SK-N-SH (cell line): ENCODE results near the gene KRT74. TPM values are rescaled to one million over a fixed set of nuclear protein-coding genes. Genes with fewer than 3 reads are reported as not detected.
A peak's percentile ranks its signal among the peaks of the same experiment; 100 is the strongest.

Source experiments
- CTCF ChIA-PET: fragments of 300-600, 350-600 bp; formaldehyde crosslinking; extraction: SDS; loops from one replicate; lab custom pipeline; 2021; lab: Yijun Ruan, JAX
- POLR2A ChIA-PET: fragments of 350-600 bp; sonication (Branson Sonifier 250); formaldehyde crosslinking; extraction: SDS; loops from one replicate; lab custom pipeline; 2020; ENCODE audit warnings: antibody characterized with exemption, inconsistent platforms; lab: Yijun Ruan, JAX
- DNase-seq: peaks from one replicate; pipeline ENCODE4 v3.0.0; 2012
- H2AFZ ChIP-seq: fragments of 200-600 bp; sonication (generic); 2 replicates; pipeline ENCODE4 v1.8.1; 2016; ENCODE audit warnings: antibody characterized with exemption, mild to moderate bottlenecking, low read depth
- H3F3A ChIP-seq: fragments of 200-600 bp; sonication (generic); replicated peaks from 2 replicates; pipeline ENCODE3; 2016; ENCODE audit warnings: antibody characterized with exemption, mild to moderate bottlenecking; ENCODE audit not compliant: insufficient read depth
- H3K27ac ChIP-seq, 2 experiments: fragments of 200-500 bp in 1 of 2; fragments of 200-600 bp in 1 of 2; sonication (Bioruptor generic) in 1 of 2; sonication (generic), shearing (Covaris generic) in 1 of 2; 2 replicates each; pipeline versions ENCODE4 v1.5.1 to v1.6.1; 2014 to 2016; ENCODE audit warnings: low read depth in 2 of 2, inconsistent platforms in 1 of 2, low read length in 1 of 2, mild to moderate bottlenecking in 1 of 2, mixed read lengths in 1 of 2
- H3K27me3 ChIP-seq: fragments of 200-600 bp; sonication (generic), shearing (Covaris generic); 2 replicates; pipeline ENCODE4 v1.6.1; 2016; ENCODE audit warnings: mixed run types; ENCODE audit not compliant: insufficient read depth
- H3K36me3 ChIP-seq, 2 experiments: fragments of 200-500 bp in 1 of 2; fragments of 200-600 bp in 1 of 2; sonication (Bioruptor generic) in 1 of 2; sonication (generic) in 1 of 2; replicated peaks in 1 of 2; 2 replicates each; pipeline versions ENCODE3 to v1.5.1; 2014 to 2016; ENCODE audit warnings: low read length in 1 of 2, mild to moderate bottlenecking in 1 of 2; ENCODE audit not compliant: insufficient read depth in 2 of 2, control insufficient read depth in 1 of 2
- H3K4me1 ChIP-seq, 2 experiments: fragments of 200-500 bp in 1 of 2; fragments of 200-600 bp in 1 of 2; sonication (Bioruptor generic) in 1 of 2; sonication (generic), shearing (Covaris generic) in 1 of 2; 2 replicates each; pipeline versions ENCODE4 v1.5.1 to v1.6.1; 2014 to 2016; ENCODE audit warnings: low read depth in 1 of 2, low read length in 1 of 2, mixed run types in 1 of 2; ENCODE audit not compliant: insufficient read depth in 2 of 2, control insufficient read depth in 1 of 2
- H3K4me2 ChIP-seq: fragments of 200-600 bp; sonication (generic), shearing (Covaris generic); 2 replicates; pipeline ENCODE4 v1.6.1; 2017; ENCODE audit warnings: mixed run types
- H3K4me3 ChIP-seq, 2 experiments: fragments of 200-500 bp in 1 of 2; fragments of 200-600 bp in 1 of 2; sonication (Bioruptor generic) in 1 of 2; sonication (generic), shearing (Covaris generic) in 1 of 2; 2 replicates each; pipeline versions ENCODE4 v1.5.1 to v1.8.1; 2014 to 2016; ENCODE audit warnings: low read depth in 2 of 2, inconsistent platforms in 1 of 2, low read length in 1 of 2, mild to moderate bottlenecking in 1 of 2, mixed read lengths in 1 of 2, moderate library complexity in 1 of 2
- H3K79me2 ChIP-seq: fragments of 200-600 bp; sonication (generic); 2 replicates; pipeline ENCODE4 v1.8.1; 2017; ENCODE audit warnings: mild to moderate bottlenecking; ENCODE audit not compliant: insufficient read depth
- H3K9ac ChIP-seq: fragments of 200-600 bp; sonication (generic); 2 replicates; pipeline ENCODE4 v1.6.1; 2017; ENCODE audit warnings: mixed run types
- H3K9me2 ChIP-seq: fragments of 200-600 bp; sonication (generic); 2 replicates; pipeline ENCODE4 v1.6.1; 2017; ENCODE audit warnings: mixed run types
- H3K9me3 ChIP-seq: fragments of 200-600 bp; sonication (generic); 2 replicates; pipeline ENCODE4 v1.6.1; 2017; ENCODE audit warnings: mixed run types, mild to moderate bottlenecking, moderate library complexity
- H4K20me1 ChIP-seq: fragments of 200-600 bp; sonication (generic); 2 replicates; pipeline ENCODE4 v1.6.1; 2017; ENCODE audit warnings: mild to moderate bottlenecking, mixed run types; ENCODE audit not compliant: insufficient read depth
- EP300 ChIP-seq, 2 experiments: IDR thresholded peaks; 2 replicates each; pipeline versions ENCODE4 v1.4.0 to v1.6.1; 2012; ENCODE audit warnings: borderline replicate concordance in 1 of 2, low read depth in 1 of 2, low read length in 1 of 2
- JUND ChIP-seq: IDR thresholded peaks from 2 replicates; pipeline ENCODE4 v1.4.0; 2012
- POLR2AphosphoS5 ChIP-seq: IDR thresholded peaks from 2 replicates; pipeline ENCODE4 v1.6.1; 2012; ENCODE audit warnings: low read depth, low read length
- RFX5 ChIP-seq: IDR thresholded peaks from 2 replicates; pipeline ENCODE4 v1.6.1; 2012; ENCODE audit warnings: mild to moderate bottlenecking, improper control_type of control experiment, low read length
- RXRA ChIP-seq: IDR thresholded peaks from 2 replicates; pipeline ENCODE4 v1.4.0; 2012; ENCODE audit warnings: low read depth, mild to moderate bottlenecking, borderline replicate concordance
- SIN3A ChIP-seq: IDR thresholded peaks from 2 replicates; pipeline ENCODE4 v1.6.1; 2012; ENCODE audit warnings: low read depth, mild to moderate bottlenecking, low read length, moderate library complexity, borderline replicate concordance
- YY1 ChIP-seq: IDR thresholded peaks from 2 replicates; pipeline ENCODE4 v1.4.0; 2012; ENCODE audit warnings: low read depth, mild to moderate bottlenecking
- WGBS: methylation state at CpG from one replicate; pipeline ENCODE4 v1.1.6; 2017; ENCODE audit warnings: low lambda C conversion rate; 5-methylcytosine and 5-hydroxymethylcytosine counted together
- polyA plus RNA-seq, 3 experiments: library from polyadenylated mRNA; depleted of rRNA; stranded (reverse); fragments of >200 nt; gene quantifications; 2 replicates each; pipeline ENCODE4 v1.2.3, GENCODE V29; 2012
- TF ChIP-seq, protein P1 (sequence below): fragments of 200-600 bp; sonication (generic); IDR thresholded peaks from 2 replicates; pipeline ENCODE4 v1.6.1; 2017; ENCODE audit warnings: antibody characterized with exemption, mild to moderate bottlenecking, moderate library complexity
- TF ChIP-seq, protein P2 (sequence below): IDR thresholded peaks from 2 replicates; pipeline ENCODE4 v1.4.0; 2012; ENCODE audit warnings: low read depth, borderline replicate concordance
- TF ChIP-seq, protein P3 (sequence below): IDR thresholded peaks from 2 replicates; pipeline ENCODE4; 2012

KRT74 gene
- polyA plus RNA-seq, 1 of the 3 experiments (the other 2 are of a cell fraction), result not detected

DNA sequence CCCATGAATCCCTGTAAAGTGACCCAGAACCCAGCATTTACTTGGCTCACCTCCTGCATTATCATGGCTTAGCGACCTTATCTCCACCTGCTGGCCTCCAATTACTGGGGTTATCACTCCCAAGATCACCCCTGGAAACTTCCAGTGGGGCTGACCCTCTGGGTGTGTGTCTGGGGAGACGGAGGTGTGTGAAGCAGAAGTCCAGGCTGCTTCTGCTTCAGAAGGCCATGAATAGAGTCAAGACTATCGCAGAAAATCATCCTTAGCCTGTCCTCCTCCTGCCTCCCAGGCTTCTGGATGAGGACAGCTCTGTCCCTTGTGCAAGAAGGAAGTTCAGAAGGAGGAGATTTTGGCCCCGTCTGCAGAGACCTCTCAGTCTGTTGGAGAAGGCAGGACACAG lies 28.0 kb upstream of the KRT74 start (continued):
- TF ChIP-seq, protein P1, sequence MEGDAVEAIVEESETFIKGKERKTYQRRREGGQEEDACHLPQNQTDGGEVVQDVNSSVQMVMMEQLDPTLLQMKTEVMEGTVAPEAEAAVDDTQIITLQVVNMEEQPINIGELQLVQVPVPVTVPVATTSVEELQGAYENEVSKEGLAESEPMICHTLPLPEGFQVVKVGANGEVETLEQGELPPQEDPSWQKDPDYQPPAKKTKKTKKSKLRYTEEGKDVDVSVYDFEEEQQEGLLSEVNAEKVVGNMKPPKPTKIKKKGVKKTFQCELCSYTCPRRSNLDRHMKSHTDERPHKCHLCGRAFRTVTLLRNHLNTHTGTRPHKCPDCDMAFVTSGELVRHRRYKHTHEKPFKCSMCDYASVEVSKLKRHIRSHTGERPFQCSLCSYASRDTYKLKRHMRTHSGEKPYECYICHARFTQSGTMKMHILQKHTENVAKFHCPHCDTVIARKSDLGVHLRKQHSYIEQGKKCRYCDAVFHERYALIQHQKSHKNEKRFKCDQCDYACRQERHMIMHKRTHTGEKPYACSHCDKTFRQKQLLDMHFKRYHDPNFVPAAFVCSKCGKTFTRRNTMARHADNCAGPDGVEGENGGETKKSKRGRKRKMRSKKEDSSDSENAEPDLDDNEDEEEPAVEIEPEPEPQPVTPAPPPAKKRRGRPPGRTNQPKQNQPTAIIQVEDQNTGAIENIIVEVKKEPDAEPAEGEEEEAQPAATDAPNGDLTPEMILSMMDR, result no peak
- TF ChIP-seq RFX5, result no peak
- no peak for TF ChIP-seq RXRA
- TF ChIP-seq, protein P2, sequence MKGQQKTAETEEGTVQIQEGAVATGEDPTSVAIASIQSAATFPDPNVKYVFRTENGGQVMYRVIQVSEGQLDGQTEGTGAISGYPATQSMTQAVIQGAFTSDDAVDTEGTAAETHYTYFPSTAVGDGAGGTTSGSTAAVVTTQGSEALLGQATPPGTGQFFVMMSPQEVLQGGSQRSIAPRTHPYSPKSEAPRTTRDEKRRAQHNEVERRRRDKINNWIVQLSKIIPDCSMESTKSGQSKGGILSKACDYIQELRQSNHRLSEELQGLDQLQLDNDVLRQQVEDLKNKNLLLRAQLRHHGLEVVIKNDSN, result no peak

DNA sequence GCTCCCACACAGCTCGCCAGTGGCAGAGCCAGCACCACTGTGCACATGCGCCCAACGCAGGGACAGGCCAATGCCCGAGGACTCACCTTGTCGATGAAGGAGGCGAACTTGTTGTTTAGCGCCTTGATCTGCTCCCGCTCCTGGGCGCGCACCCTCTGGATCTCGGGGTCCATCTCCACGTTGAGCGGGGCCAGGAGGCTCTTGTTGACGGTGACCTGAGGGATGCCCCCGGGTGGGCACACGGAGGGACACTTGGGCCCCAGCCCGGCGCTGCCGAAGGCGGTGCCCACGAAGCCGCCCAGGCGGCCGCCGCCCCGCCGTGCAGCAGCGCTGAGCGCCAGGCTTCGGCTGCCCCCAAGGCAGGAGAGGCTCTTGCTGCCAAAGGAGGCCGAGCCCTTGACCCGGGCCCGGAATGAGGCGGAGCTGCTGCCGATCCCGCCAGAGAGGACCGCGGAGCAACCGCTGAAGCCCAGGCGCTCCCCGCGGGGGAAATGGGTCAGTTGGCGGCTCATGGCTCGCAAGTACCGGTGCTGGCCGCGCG lies 27.4 kb upstream of the KRT74 start, which contains the start of gene KRT72:
Gene KRT72 (minus strand): TSS at position 523 of the 541 bp plus-strand sequence. CDS start 11 bp downstream, at position 512.
- Histone ChIP-seq H3K4me3 (no peak within 1 kb of the TSS), H3K79me2 (no peaks in the 10 kb centered on the region), H3K27me3 (peaks cover 52% of the 10 kb centered on the region), H3K9me2 (no peaks in the 10 kb centered on the region), H3F3A (no peaks in the 10 kb centered on the region), H3K27ac (no peak within 1 kb of the TSS), H4K20me1 (no peaks in the 10 kb centered on the region)
- CTCF ChIA-PET, result no interaction called here
- TF ChIP-seq POLR2AphosphoS5 (no peak), JUND (no peak), YY1 (no peak), EP300 (IDR thresholded peaks at IDR 0.05; ENCODE audit: borderline replicate concordance in 1 of 2, low read depth in 1 of 2, low read length in 1 of 2) (no peak), SIN3A (no peak)
- TF ChIP-seq, all 33 proteins: peak for 0
- no peaks in the 10 kb centered on the region for H3K36me3 ChIP-seq
- peak; percentile 36 for DNase-seq
- no peak within 1 kb of the TSS for H3K9ac ChIP-seq
- WGBS, result 48% methylated on average over 27 of the region's 48 CpGs
- H2AFZ ChIP-seq, result no peak within 1 kb of the TSS
- POLR2A ChIA-PET, result no interaction called here
- H3K9me3 ChIP-seq, result no peaks in the 10 kb centered on the region
- H3K4me1 ChIP-seq, result no peaks in the 10 kb centered on the region
- H3K4me2 ChIP-seq, result no peak within 1 kb of the TSS

DNA sequence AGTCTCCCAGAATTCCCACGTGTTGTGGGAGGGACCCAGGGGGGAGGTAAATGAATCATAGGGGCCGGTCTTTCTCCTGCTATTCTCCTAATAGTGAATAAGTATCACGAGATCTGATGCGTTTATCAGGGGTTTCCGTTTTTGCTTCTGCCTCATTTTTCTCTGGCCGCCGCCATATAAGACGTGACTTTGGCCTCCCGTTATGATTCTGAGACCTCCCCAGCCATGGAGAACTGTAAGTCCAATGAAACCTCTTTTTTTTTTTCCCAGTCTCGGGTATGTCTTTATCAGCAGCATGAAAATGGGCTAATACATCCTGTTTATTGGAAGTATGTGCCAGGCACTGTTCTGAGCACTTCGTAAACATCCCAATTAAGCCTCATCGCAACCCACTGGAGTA lies 26.8 kb upstream of the KRT74 start:
- no peak for DNase-seq
- Histone ChIP-seq H3K27ac (no peak overlapping the region), H3K9me2 (no peaks in the 10 kb centered on the region), H3K36me3 (no peaks in the 10 kb centered on the region), H4K20me1 (no peaks in the 10 kb centered on the region), H3K4me1 (no peaks in the 10 kb centered on the region), H3K4me2 (no peak overlapping the region), H3K27me3 (peaks cover 52% of the 10 kb centered on the region), H3K79me2 (no peaks in the 10 kb centered on the region), H3K9me3 (no peaks in the 10 kb centered on the region), H3F3A (no peaks in the 10 kb centered on the region), H3K4me3 (no peak overlapping the region), H3K9ac (no peak overlapping the region), H2AFZ (no peak overlapping the region)
- TF ChIP-seq, protein P3, sequence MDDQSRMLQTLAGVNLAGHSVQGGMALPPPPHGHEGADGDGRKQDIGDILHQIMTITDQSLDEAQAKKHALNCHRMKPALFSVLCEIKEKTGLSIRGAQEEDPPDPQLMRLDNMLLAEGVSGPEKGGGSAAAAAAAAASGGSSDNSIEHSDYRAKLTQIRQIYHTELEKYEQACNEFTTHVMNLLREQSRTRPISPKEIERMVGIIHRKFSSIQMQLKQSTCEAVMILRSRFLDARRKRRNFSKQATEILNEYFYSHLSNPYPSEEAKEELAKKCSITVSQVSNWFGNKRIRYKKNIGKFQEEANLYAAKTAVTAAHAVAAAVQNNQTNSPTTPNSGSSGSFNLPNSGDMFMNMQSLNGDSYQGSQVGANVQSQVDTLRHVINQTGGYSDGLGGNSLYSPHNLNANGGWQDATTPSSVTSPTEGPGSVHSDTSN, result no peak
- WGBS, result 44% methylated on average over 12 of the region's 12 CpGs
- CTCF ChIA-PET, result no interaction called here
- POLR2A ChIA-PET, result no interaction called here
